ENCODE measurements around the gene MALRD1. TPM values are rescaled to one million over a fixed set of nuclear protein-coding genes. Genes with fewer than 3 reads are reported as not detected.
A peak's percentile ranks its signal among the peaks of the same experiment; 100 is the strongest.

MALRD1 gene
- total RNA-seq, 4 donors from 2014 or later = 0.23 TPM; not detected in 3

GRCh38 chr10:19713800-19714525 lies 665.4 kb downstream of the MALRD1 start:
- intact Hi-C loops (cut with DNase I; ENCODE audit: low total_unique reads) = no loop called here
- H3K4me3 ChIP-seq (ENCODE audit: low read depth, poor library complexity, severe bottlenecking) = no peak overlapping the region
- WGBS, 2 donors = 64 to 67% methylated on average over 18 of the region's 18 CpGs
- no peak for TF ChIP-seq POLR2A (IDR thresholded peaks at IDR 0.05)
- no peak for TF ChIP-seq CTCF (IDR thresholded peaks at IDR 0.05)
- no peak for DNase-seq (ENCODE audit: low spot score in 2 of 2)

GRCh38 chr10:19719284-19719683 lies 670.7 kb downstream of the MALRD1 start:
- H3K4me3 ChIP-seq (ENCODE audit: low read depth, poor library complexity, severe bottlenecking) = no peak overlapping the region
- WGBS, 2 donors = 28 to 33% methylated on average over 3 of the region's 3 CpGs
- peak in 1 of 2 donors; percentile 25 for DNase-seq (ENCODE audit: low spot score in 2 of 2)
- TF ChIP-seq CTCF (IDR thresholded peaks at IDR 0.05) (no peak), POLR2A (IDR thresholded peaks at IDR 0.05) (no peak)
- intact Hi-C loops (cut with DNase I; ENCODE audit: low total_unique reads) = no loop called here

GRCh38 chr10:19724287-19724686 lies 675.7 kb downstream of the MALRD1 start:
- intact Hi-C loops (cut with DNase I; ENCODE audit: low total_unique reads) = no loop called here
- TF ChIP-seq CTCF (IDR thresholded peaks at IDR 0.05) (no peak), POLR2A (IDR thresholded peaks at IDR 0.05) (no peak)
- no peak overlapping the region for H3K4me3 ChIP-seq (ENCODE audit: low read depth, poor library complexity, severe bottlenecking)
- no peak for DNase-seq (ENCODE audit: low spot score in 2 of 2)
- 85 to 96% methylated on average over 1 of the region's 1 CpG for WGBS, 2 donors

- TF ChIP-seq POLR2A (IDR thresholded peaks at IDR 0.05) (no peak), CTCF (IDR thresholded peaks at IDR 0.05) (no peak)
- WGBS, 2 donors = 68 to 87% methylated on average over 2 of the region's 2 CpGs
- intact Hi-C loops (cut with DNase I; ENCODE audit: low total_unique reads) = no loop called here
- no peak for DNase-seq (ENCODE audit: low spot score in 2 of 2)
- H3K4me3 ChIP-seq (ENCODE audit: low read depth, poor library complexity, severe bottlenecking) = no peak overlapping the region
These were observed 679.8 kb downstream of the MALRD1 start for GRCh38 chr10:19728376-19728775.

- TF ChIP-seq POLR2A (IDR thresholded peaks at IDR 0.05) (no peak), CTCF (IDR thresholded peaks at IDR 0.05) (no peak)
- intact Hi-C loops (cut with DNase I; ENCODE audit: low total_unique reads) = no loop called here
- WGBS, 2 donors = 91 to 96% methylated on average over 2 of the region's 2 CpGs
- no peak for DNase-seq (ENCODE audit: low spot score in 2 of 2)
- H3K4me3 ChIP-seq (ENCODE audit: low read depth, poor library complexity, severe bottlenecking) = no peak overlapping the region
These were observed 680.4 kb downstream of the MALRD1 start for GRCh38 chr10:19728964-19729363.

All from lower leg skin (tissue), 4 donors.